GM23338 (cell line): ENCODE results near the gene RANBP6. TPM values are rescaled to one million over a fixed set of nuclear protein-coding genes. Genes with fewer than 3 reads are reported as not detected.

Experiments
- ATAC-seq: fragments of 200-7000 bp; cut with Tn5 transposase; 3 replicates; pipeline ENCODE4 v1.9.1; 2020
- DNase-seq: peaks from one replicate; pipeline ENCODE4 v3.0.0-alpha.2; 2015; ENCODE audit warnings: low spot score
- H2AFZ ChIP-seq: fragments of 200-600 bp; sonication (generic); 2 replicates; pipeline ENCODE4 v1.8.0; 2016; ENCODE audit warnings: antibody characterized with exemption, mild to moderate bottlenecking, moderate library complexity
- H3F3A ChIP-seq: fragments of 200-600 bp; sonication (generic); replicated peaks from 2 replicates; pipeline ENCODE4 v1.8.0; 2017; ENCODE audit warnings: antibody characterized with exemption, mixed run types, low read depth
- H3K27ac ChIP-seq: fragments of 200-600 bp; sonication (generic); 2 replicates; pipeline ENCODE4 v1.6.1; 2016; ENCODE audit warnings: low read depth
- H3K27me3 ChIP-seq: fragments of 200-600 bp; sonication (generic); 2 replicates; pipeline ENCODE4 v1.8.0; 2016; ENCODE audit warnings: mild to moderate bottlenecking, mixed run types, moderate library complexity; ENCODE audit not compliant: insufficient read depth
- H3K36me3 ChIP-seq: fragments of 200-600 bp; sonication (generic); 2 replicates; pipeline ENCODE4 v1.8.0; 2016; ENCODE audit warnings: mild to moderate bottlenecking; ENCODE audit not compliant: insufficient read depth
- H3K4me1 ChIP-seq: fragments of 200-600 bp; sonication (generic); 2 replicates; pipeline ENCODE4 v1.8.0; 2016; ENCODE audit warnings: mild to moderate bottlenecking, moderate library complexity; ENCODE audit not compliant: insufficient read depth
- H3K4me2 ChIP-seq: fragments of 200-600 bp; sonication (generic); 2 replicates; pipeline ENCODE4 v1.7.1; 2017; ENCODE audit warnings: mixed run types
- H3K4me3 ChIP-seq: fragments of 200-600 bp; sonication (generic); 2 replicates; pipeline ENCODE4 v1.6.1; 2016; ENCODE audit warnings: mixed run types
- H3K79me2 ChIP-seq: fragments of 200-600 bp; sonication (generic); replicated peaks from 2 replicates; pipeline ENCODE4 v1.8.0; 2017; ENCODE audit warnings: mild to moderate bottlenecking; ENCODE audit not compliant: insufficient read depth
- H3K9me2 ChIP-seq: fragments of 200-600 bp; sonication (generic); 2 replicates; pipeline ENCODE4 v1.8.0; 2017; ENCODE audit not compliant: insufficient read depth
- H4K20me1 ChIP-seq: fragments of 200-600 bp; sonication (generic); replicated peaks from 2 replicates; pipeline ENCODE4 v1.8.0; 2017; ENCODE audit warnings: mild to moderate bottlenecking; ENCODE audit not compliant: insufficient read depth
- H3K27ac Mint-ChIP-seq: 2 replicates; pipeline ENCODE4 v1.8.0; 2020; ENCODE audit warnings: inconsistent platforms, mild to moderate bottlenecking, moderate library complexity, mixed read lengths
- H3K27me3 Mint-ChIP-seq: 3 replicates; pipeline ENCODE4 v1.8.0; 2022; ENCODE audit warnings: low read depth, mild to moderate bottlenecking, moderate library complexity, mixed read lengths, inconsistent platforms; ENCODE audit not compliant: insufficient read depth, poor library complexity
- H3K36me3 Mint-ChIP-seq: 3 replicates; pipeline ENCODE4 v1.8.0; 2021; ENCODE audit warnings: low read depth, mild to moderate bottlenecking, inconsistent platforms, moderate library complexity, mixed read lengths
- H3K4me1 Mint-ChIP-seq: 3 replicates; pipeline ENCODE4 v1.8.0; 2020; ENCODE audit warnings: mild to moderate bottlenecking, inconsistent platforms, mixed read lengths
- H3K4me3 Mint-ChIP-seq: 3 replicates; pipeline ENCODE4 v1.8.0; 2021; ENCODE audit warnings: moderate library complexity, mild to moderate bottlenecking, inconsistent platforms, mixed read lengths
- H3K9me3 Mint-ChIP-seq: 3 replicates; pipeline ENCODE4 v1.8.0; 2020; ENCODE audit warnings: moderate library complexity, mild to moderate bottlenecking, inconsistent platforms, mixed read lengths
- EZH2phosphoT487 ChIP-seq: fragments of 200-600 bp; sonication (generic); IDR thresholded peaks from one replicate; pipeline ENCODE4 v1.8.1; 2018; ENCODE audit warnings: antibody characterized with exemption; ENCODE audit not compliant: unreplicated experiment
- JUNB ChIP-seq: IDR thresholded peaks from one replicate; pipeline ENCODE4 v1.6.1; 2016; ENCODE audit warnings: antibody characterized with exemption; ENCODE audit not compliant: unreplicated experiment
- STAT1 ChIP-seq: IDR thresholded peaks from one replicate; pipeline ENCODE4 v1.6.1; 2016; ENCODE audit warnings: antibody characterized with exemption; ENCODE audit not compliant: unreplicated experiment
- polyA plus RNA-seq: library from polyadenylated mRNA; unstranded; fragments of >200 nt; fragmentation: Nextera tagmentation; extraction: Ambion mirVana; gene quantifications from 2 replicates; pipeline ENCODE4 v1.2.1, GENCODE V29; 2016
- total RNA-seq: library from RNA; depleted of rRNA; stranded (reverse); fragments of >200 nt; shearing (Covaris generic); gene quantifications from 2 replicates; pipeline ENCODE4 v1.2.3, GENCODE V29; 2014
- TF ChIP-seq, protein P1 (sequence below): fragments of 250-450 bp; sonication (Bioruptor Pico); IDR thresholded peaks from 2 replicates; pipeline ENCODE4 v1.5.0; 2020; ENCODE audit warnings: mild to moderate bottlenecking, moderate library complexity
- TF ChIP-seq, protein P2 (sequence below): IDR thresholded peaks from one replicate; pipeline ENCODE4 v1.6.1; 2018; ENCODE audit warnings: antibody characterized with exemption; ENCODE audit not compliant: unreplicated experiment
- TF ChIP-seq, protein P3 (sequence below), 2 experiments: fragments of 200-600 bp in 1 of 2; sonication (generic) in 1 of 2; conservative IDR thresholded peaks; 2 replicates each; pipeline versions ENCODE4 v1.5.1 to v1.6.1; 2016 to 2017; ENCODE audit warnings: antibody characterized with exemption in 2 of 2, low read depth in 2 of 2, mild to moderate bottlenecking in 2 of 2, moderate library complexity in 1 of 2

The RANBP6 gene
- total and polyA plus RNA-seq, 2 experiments from 2014 or later, result 9.4 to 26.4 TPM

GRCh38 chr9:6055666-6056065 is 40.2 kb upstream of the RANBP6 start (continued):
- TF ChIP-seq, protein P1, sequence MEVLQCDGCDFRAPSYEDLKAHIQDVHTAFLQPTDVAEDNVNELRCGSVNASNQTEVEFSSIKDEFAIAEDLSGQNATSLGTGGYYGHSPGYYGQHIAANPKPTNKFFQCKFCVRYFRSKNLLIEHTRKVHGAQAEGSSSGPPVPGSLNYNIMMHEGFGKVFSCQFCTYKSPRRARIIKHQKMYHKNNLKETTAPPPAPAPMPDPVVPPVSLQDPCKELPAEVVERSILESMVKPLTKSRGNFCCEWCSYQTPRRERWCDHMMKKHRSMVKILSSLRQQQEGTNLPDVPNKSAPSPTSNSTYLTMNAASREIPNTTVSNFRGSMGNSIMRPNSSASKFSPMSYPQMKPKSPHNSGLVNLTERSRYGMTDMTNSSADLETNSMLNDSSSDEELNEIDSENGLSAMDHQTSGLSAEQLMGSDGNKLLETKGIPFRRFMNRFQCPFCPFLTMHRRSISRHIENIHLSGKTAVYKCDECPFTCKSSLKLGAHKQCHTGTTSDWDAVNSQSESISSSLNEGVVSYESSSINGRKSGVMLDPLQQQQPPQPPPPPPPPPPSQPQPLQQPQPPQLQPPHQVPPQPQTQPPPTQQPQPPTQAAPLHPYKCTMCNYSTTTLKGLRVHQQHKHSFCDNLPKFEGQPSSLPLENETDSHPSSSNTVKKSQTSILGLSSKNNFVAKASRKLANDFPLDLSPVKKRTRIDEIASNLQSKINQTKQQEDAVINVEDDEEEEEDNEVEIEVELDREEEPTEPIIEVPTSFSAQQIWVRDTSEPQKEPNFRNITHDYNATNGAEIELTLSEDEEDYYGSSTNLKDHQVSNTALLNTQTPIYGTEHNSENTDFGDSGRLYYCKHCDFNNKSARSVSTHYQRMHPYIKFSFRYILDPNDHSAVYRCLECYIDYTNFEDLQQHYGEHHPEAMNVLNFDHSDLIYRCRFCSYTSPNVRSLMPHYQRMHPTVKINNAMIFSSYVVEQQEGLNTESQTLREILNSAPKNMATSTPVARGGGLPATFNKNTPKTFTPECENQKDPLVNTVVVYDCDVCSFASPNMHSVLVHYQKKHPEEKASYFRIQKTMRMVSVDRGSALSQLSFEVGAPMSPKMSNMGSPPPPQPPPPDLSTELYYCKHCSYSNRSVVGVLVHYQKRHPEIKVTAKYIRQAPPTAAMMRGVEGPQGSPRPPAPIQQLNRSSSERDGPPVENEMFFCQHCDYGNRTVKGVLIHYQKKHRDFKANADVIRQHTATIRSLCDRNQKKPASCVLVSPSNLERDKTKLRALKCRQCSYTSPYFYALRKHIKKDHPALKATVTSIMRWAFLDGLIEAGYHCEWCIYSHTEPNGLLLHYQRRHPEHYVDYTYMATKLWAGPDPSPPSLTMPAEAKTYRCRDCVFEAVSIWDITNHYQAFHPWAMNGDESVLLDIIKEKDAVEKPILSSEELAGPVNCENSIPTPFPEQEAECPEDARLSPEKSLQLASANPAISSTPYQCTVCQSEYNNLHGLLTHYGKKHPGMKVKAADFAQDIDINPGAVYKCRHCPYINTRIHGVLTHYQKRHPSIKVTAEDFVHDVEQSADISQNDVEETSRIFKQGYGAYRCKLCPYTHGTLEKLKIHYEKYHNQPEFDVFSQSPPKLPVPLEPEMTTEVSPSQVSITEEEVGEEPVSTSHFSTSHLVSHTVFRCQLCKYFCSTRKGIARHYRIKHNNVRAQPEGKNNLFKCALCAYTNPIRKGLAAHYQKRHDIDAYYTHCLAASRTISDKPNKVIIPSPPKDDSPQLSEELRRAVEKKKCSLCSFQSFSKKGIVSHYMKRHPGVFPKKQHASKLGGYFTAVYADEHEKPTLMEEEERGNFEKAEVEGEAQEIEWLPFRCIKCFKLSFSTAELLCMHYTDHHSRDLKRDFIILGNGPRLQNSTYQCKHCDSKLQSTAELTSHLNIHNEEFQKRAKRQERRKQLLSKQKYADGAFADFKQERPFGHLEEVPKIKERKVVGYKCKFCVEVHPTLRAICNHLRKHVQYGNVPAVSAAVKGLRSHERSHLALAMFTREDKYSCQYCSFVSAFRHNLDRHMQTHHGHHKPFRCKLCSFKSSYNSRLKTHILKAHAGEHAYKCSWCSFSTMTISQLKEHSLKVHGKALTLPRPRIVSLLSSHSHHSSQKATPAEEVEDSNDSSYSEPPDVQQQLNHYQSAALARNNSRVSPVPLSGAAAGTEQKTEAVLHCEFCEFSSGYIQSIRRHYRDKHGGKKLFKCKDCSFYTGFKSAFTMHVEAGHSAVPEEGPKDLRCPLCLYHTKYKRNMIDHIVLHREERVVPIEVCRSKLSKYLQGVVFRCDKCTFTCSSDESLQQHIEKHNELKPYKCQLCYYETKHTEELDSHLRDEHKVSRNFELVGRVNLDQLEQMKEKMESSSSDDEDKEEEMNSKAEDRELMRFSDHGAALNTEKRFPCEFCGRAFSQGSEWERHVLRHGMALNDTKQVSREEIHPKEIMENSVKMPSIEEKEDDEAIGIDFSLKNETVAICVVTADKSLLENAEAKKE (CRISPR knock-in tag), result no peak
- TF ChIP-seq, protein P2, sequence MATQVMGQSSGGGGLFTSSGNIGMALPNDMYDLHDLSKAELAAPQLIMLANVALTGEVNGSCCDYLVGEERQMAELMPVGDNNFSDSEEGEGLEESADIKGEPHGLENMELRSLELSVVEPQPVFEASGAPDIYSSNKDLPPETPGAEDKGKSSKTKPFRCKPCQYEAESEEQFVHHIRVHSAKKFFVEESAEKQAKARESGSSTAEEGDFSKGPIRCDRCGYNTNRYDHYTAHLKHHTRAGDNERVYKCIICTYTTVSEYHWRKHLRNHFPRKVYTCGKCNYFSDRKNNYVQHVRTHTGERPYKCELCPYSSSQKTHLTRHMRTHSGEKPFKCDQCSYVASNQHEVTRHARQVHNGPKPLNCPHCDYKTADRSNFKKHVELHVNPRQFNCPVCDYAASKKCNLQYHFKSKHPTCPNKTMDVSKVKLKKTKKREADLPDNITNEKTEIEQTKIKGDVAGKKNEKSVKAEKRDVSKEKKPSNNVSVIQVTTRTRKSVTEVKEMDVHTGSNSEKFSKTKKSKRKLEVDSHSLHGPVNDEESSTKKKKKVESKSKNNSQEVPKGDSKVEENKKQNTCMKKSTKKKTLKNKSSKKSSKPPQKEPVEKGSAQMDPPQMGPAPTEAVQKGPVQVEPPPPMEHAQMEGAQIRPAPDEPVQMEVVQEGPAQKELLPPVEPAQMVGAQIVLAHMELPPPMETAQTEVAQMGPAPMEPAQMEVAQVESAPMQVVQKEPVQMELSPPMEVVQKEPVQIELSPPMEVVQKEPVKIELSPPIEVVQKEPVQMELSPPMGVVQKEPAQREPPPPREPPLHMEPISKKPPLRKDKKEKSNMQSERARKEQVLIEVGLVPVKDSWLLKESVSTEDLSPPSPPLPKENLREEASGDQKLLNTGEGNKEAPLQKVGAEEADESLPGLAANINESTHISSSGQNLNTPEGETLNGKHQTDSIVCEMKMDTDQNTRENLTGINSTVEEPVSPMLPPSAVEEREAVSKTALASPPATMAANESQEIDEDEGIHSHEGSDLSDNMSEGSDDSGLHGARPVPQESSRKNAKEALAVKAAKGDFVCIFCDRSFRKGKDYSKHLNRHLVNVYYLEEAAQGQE, result no peak
- TF ChIP-seq STAT1, result no peak

DNA sequence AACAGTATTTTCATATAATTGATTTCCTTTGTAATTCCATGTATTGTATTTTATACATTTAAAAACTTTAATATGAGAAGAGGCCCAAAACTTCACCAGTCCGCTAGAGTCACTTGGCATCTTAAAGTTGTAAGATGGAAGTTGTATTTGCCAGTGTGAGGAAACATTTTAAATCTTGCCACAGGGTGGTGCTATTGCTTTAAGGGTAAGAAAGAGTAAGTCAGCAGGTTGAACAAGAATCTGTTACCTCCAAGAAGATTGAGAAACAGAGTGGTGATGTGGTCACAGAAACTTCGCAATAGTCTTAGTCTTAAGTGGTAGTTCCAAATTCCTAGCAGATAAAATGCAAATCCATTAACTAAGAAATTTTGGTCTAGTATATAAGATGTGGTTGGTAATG is 39.8 kb upstream of the RANBP6 start:
- no peak overlapping the region for H3K4me3 Mint-ChIP-seq
- ATAC-seq (peak; percentile 88), DNase-seq (peak; percentile 95)
- peaks cover 8% of the 10 kb centered on the region for H3K4me1 Mint-ChIP-seq
- no peaks in the 10 kb centered on the region for H3K27me3 Mint-ChIP-seq
- no peak overlapping the region for H3K27ac ChIP-seq
- no peak overlapping the region for H3K4me2 ChIP-seq
- peaks cover 4% of the 10 kb centered on the region; the same call in 2 of the 3 replicates for H3K9me3 Mint-ChIP-seq
- no peaks in the 10 kb centered on the region for H3K36me3 ChIP-seq
- no peaks in the 10 kb centered on the region for H3K79me2 ChIP-seq
- H3K36me3 Mint-ChIP-seq, result 0 out of 3 replicates have a peak, but pooled peaks cover 3% of the 10 kb centered on the region
- no peaks in the 10 kb centered on the region for H4K20me1 ChIP-seq
- H2AFZ ChIP-seq, result no peak overlapping the region
- no peak overlapping the region for H3K27ac Mint-ChIP-seq
- no peaks in the 10 kb centered on the region for H3K27me3 ChIP-seq
- no peak overlapping the region for H3K4me3 ChIP-seq
- TF ChIP-seq, protein P3, sequence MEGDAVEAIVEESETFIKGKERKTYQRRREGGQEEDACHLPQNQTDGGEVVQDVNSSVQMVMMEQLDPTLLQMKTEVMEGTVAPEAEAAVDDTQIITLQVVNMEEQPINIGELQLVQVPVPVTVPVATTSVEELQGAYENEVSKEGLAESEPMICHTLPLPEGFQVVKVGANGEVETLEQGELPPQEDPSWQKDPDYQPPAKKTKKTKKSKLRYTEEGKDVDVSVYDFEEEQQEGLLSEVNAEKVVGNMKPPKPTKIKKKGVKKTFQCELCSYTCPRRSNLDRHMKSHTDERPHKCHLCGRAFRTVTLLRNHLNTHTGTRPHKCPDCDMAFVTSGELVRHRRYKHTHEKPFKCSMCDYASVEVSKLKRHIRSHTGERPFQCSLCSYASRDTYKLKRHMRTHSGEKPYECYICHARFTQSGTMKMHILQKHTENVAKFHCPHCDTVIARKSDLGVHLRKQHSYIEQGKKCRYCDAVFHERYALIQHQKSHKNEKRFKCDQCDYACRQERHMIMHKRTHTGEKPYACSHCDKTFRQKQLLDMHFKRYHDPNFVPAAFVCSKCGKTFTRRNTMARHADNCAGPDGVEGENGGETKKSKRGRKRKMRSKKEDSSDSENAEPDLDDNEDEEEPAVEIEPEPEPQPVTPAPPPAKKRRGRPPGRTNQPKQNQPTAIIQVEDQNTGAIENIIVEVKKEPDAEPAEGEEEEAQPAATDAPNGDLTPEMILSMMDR (conservative IDR thresholded peaks at IDR 0.05; ENCODE audit: low read depth in 2 of 2), result peak; percentile 69 to 80
- no peak for TF ChIP-seq EZH2phosphoT487
- no peak for TF ChIP-seq JUNB
- no peaks in the 10 kb centered on the region for H3K9me2 ChIP-seq
- H3F3A ChIP-seq, result no peaks in the 10 kb centered on the region
- peaks cover 9% of the 10 kb centered on the region for H3K4me1 ChIP-seq
